ENCODE results near the gene GNAI2.
A peak's percentile ranks its signal among the peaks of the same experiment; 100 is the strongest.

Gene GNAI2

DNA sequence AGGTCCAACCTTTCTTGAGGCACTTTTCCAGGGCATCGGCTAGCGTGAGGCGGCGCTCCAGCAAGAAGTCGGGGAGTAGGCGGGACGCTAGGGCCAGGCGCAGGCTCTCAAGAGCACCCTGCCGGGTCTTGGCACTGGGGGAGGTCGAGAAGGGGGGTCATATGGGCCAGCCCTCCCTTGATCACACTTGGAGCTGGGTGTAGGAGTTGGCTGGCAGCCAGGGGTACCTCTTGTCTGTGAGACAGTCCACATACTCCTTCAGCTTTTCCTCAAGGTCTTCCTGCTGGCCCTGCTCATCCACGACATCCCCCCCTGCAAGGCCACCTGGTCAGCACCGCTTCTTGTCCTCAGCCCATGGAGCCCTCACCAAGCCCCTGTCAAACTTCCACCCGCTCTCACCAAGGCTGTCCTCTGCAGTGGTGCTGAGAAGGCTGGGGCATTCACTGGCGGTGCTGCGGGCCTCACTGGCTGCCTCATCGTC, 54.2 kb downstream of the GNAI2 start:
- intact Hi-C loops (cut with DNase I) = no loop called here

DNA sequence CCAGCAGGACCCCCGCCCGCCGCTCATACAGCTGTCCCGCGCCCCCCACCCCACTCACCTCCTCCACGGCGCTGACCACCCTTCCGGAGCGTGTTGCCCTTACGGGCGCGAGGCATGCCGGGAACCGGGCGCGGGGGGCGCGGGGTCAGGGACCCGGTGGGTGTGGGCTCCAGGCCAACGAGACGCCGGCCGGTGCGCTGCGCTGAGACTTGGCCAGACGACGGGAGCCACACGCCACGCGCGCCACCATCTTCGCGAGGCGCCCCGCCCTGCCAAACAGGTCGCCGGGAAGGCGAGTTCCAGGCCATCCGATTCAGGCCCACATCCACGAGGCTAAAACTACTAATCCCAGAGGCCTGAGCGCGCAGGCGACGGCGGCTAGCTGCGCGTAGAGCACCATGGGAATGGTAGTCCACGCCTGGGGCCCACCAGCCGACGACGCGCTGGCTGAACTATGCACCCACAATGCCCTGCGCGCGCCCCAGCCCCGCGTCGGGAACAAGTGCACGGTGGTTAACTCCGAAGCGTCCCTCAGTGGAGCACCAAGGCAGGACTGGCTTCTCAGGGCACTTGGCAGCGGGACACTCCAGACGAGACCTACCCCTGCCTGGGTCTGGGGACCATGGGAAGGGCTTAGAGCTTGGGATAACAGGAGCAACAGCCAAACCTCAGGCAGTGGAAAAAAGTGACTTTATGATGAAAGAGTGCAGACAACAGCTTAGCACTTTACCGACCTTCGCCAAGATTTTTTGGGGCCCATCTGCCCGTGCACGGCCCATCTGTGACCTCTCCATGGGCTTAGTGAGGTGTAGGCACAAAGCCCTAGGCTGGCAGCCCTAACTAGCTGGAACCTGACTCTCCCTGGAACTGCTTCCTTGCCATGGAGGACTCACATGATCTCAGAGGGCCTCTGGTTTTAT, 56.4 kb downstream of the GNAI2 start, which contains the start of gene IFRD2:
IFRD2 (minus strand) TSS at position 271 of the 920 bp plus-strand sequence; CDS start at position 116, 155 bp downstream.
- intact Hi-C loops (cut with DNase I) = no loop called here
- peak; percentile 95 to 100 (median 98) for DNase-seq

More for the DNA sequence above, 54.2 kb downstream of the GNAI2 start:
- no peak for DNase-seq

GRCh38 chr3:50293079-50293801, 57.2 kb downstream of the GNAI2 start:
- intact Hi-C loops (cut with DNase I) = no loop called here
- DNase-seq = no peak

GRCh38 chr3:50294089-50294488, 58.1 kb downstream of the GNAI2 start:
- DNase-seq = no peak
- intact Hi-C loops (cut with DNase I) = no loop called here

DNA sequence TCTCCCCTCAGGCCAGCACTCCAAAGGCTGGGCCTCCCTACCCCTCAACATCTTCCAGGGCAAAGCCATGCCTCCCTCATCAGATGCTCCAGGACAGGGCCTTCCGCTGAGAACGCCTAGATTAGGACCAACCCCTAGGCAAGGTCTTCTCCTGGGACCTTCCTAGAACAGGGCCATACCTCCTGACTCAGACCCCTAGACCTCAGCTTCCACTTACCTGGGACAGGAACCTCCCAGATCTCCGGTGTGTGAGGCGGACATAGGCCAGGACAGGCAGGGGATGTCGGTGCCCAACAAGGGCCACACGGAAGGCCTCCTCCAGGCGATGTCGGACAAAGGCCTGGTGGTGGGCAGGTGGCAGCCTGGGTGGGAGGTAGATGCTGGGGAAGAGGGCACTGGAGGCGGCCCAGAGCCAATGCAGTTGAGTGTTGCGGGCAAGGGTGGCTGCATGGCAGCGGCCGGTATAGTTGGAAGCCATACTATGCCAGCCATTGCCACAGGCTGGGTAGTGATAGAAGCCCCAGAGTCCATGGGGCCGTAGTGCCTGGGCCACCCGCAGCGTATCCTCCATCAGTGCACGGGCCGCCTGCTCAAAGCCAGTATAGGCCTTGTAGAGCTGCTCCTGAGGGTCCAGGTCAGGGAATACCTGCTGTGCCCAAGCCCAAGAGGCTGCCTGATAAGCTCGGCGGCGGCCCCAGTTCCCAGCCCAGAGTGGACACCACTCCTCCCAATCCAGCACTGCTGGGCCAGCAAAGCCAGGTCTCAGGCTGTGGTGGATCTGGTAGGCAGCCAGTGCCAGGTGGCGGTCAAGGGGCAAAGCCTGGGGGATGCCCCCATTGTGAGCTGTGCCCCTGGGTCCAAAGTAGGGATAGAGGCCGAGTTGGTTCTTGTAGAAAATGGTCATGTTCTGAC, 58.7 kb downstream of the GNAI2 start:
- intact Hi-C loops (cut with DNase I) = no loop called here
- no peak for DNase-seq

- intact Hi-C loops (cut with DNase I) = no loop called here
- no peak for DNase-seq
Observed at GRCh38 chr3:50295553-50296431, 59.8 kb downstream of the GNAI2 start.

DNA sequence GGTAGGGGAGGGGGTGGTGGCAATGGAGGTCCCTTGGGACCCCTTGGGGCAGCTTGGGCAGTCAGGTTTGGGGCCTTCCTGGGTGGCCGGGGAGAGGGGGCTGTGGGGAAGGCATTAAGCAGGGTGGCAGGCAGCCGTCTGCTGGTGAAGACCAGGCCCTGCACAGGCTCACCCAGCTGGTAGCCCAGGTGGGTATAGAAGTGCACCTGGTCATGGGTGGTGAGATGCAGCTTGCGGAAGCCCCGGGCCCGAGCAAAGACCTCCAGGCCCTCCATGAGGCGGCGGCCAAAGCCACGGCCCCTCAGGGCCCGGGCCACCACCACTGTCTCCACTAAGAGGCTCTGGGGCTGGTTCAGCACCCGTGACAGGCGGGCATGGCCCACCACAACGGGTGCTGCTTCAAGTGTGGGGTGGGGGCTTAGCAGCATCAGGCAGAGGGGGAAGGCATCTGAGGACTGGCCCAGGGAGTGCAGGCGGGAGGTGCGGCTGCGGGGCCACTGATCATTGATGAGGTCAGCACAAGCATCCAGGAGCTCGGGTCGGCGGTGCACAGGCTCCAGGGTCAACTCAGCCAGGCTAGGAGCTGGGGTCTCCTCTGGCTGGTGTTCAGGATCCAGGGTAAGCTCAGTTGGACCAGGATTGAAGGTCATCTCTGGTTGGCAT, 60.8 kb downstream of the GNAI2 start:
- no peak for DNase-seq
- intact Hi-C loops (cut with DNase I) = no loop called here

DNA sequence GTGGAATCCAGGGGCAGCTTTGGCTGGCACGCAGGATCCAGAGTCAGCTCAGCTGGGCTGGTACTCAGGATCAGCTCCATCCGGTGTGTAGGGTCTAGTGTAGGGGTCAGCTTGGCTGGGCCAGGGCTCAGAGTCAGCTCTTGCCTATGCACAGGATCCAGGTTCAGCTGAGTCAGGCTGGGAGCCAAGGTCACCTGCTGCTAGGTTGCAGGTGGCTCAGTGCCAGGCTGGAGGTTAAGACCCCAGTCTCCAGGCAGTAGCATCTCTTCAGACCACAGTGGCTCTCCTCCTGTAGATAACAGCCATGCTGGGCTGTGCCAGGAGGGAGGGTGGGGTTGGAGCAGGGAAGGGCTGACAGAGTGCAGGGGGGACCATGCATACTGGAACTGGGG, 61.4 kb downstream of the GNAI2 start:
- DNase-seq = peak in 1 of 10 donors; percentile 40

GRCh38 chr3:50297896-50298725, 62.1 kb downstream of the GNAI2 start:
- no peak for DNase-seq
- intact Hi-C loops (cut with DNase I) = no loop called here

More for the DNA sequence above, 61.4 kb downstream of the GNAI2 start:
- intact Hi-C loops (cut with DNase I) = no loop called here

DNA sequence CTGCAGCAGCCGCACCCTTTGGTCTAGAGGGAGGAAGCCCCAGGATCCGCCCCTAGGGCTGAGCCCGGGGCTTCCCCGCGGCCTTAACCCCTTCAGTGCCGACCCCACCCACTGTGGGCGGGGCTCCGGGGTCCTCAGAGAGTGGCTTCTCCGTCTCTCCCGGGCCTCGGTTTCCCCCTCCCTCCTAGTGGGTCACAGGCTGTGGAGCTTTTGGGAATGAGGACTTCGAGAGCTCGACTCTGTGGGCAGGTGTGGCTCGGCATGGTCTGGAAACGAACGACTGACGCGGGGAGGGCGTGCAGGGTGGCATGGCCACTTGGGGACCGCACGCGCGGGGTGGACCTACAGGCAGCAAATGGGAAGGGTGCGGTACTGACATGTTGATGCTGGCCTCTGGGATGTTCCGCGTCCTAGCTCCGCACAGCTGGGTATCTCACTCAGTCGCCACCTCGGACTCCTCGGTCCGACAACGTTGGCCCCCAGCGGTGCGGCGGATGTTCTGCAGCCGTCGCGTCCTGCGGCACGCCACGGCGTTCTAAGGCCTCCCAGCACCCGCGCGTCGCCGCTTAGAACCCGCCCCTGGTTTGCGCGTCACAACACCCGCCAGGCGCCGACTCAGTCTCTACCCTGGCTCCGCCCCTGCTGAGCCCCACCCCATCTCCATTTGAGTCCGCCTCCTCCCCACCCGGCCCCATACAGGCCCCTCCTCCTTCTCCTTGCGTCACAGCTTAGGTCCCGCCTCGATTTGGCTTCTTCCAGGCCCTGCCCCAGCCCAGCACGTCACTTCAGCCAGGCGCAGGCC, 63.0 kb downstream of the GNAI2 start, which contains the start of the genes HYAL3 and NAA80:
HYAL3 (minus strand) TSS at position 570 of the 802 bp plus-strand sequence. CDS start 3,803 bp downstream, outside the sequence.
NAA80 (minus strand) TSS at position 570 of the 802 bp plus-strand sequence. CDS start 1,942 bp downstream, outside the sequence.
- DNase-seq = peak; percentile 98 to 100 (median 100)
- intact Hi-C loops (cut with DNase I) = no loop called here

DNA sequence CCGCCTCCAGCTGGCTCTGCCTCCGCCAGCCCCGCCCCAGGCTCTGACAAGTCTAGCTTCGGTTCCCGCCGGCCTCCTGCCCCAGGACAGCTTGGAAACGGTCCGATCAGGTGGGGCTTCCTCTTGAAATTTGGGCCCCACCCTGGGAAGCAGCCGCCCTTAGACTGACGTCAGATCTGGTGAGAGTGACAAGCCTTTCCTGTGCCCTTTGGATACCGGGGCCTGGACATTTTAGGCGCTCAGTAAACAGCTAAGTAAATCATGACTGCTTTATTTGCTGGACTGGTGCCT, 63.6 kb downstream of the GNAI2 start:
- no peak for DNase-seq
- intact Hi-C loops (cut with DNase I) = no loop called here

- intact Hi-C loops (cut with DNase I) = loop anchor here (2.0 kb wide), 1 partner anchor 21 kb away; no protein-coding TSS in a partner anchor
- peak in 4 of 10 donors; percentile 26 to 88 (median 46) for DNase-seq
Observed at GRCh38 chr3:50299929-50300680, 64.1 kb downstream of the GNAI2 start.

- DNase-seq = no peak
- intact Hi-C loops (cut with DNase I) = loop anchor here (2.0 kb wide), 1 partner anchor 20 kb away; no protein-coding TSS in a partner anchor
Observed at GRCh38 chr3:50300681-50301254, 64.8 kb downstream of the GNAI2 start.

GRCh38 chr3:50302095-50303012, 66.3 kb downstream of the GNAI2 start:
- intact Hi-C loops (cut with DNase I) = no loop called here
- no peak for DNase-seq

Data from posterior cingulate gyrus (tissue), 11 donors.